ENCODE measurements around the gene ENTPD8.

ENTPD8 gene

GRCh38 chr9:137433349-137433915 is 7.7 kb downstream of the ENTPD8 start:
- no peak for DNase-seq (ENCODE audit: low read depth in 2 of 2, low spot score in 1 of 2)

GRCh38 chr9:137432687-137433348 is 8.3 kb downstream of the ENTPD8 start:
- DNase-seq (ENCODE audit: low read depth in 2 of 2, low spot score in 1 of 2): no peak

GRCh38 chr9:137431416-137431931 is 9.7 kb downstream of the ENTPD8 start:
- DNase-seq (ENCODE audit: low read depth in 2 of 2, low spot score in 1 of 2): no peak

GRCh38 chr9:137430723-137431415 is 10.3 kb downstream of the ENTPD8 start:
- DNase-seq (ENCODE audit: low read depth in 2 of 2, low spot score in 1 of 2): no peak

GRCh38 chr9:137429974-137430722 is 11.0 kb downstream of the ENTPD8 start:
- no peak for DNase-seq (ENCODE audit: low read depth in 2 of 2, low spot score in 1 of 2)

GRCh38 chr9:137429546-137429890 is 11.6 kb downstream of the ENTPD8 start:
- DNase-seq (ENCODE audit: low read depth in 2 of 2, low spot score in 1 of 2): no peak

GRCh38 chr9:137428841-137429545 is 12.2 kb downstream of the ENTPD8 start:
- no peak for DNase-seq (ENCODE audit: low read depth in 2 of 2, low spot score in 1 of 2)

GRCh38 chr9:137428311-137428630 is 12.9 kb downstream of the ENTPD8 start:
- DNase-seq (ENCODE audit: low read depth in 2 of 2, low spot score in 1 of 2): no peak

- no peak for DNase-seq (ENCODE audit: low read depth in 2 of 2, low spot score in 1 of 2)
These were observed 13.5 kb downstream of the ENTPD8 start for GRCh38 chr9:137427454-137428310.

GRCh38 chr9:137426018-137426681 is 15.0 kb downstream of the ENTPD8 start:
- no peak for DNase-seq (ENCODE audit: low read depth in 2 of 2, low spot score in 1 of 2)

- DNase-seq (ENCODE audit: low read depth in 2 of 2, low spot score in 1 of 2): no peak
These were observed 17.5 kb downstream of the ENTPD8 start for GRCh38 chr9:137423514-137424291.

GRCh38 chr9:137422604-137423513 is 18.3 kb downstream of the ENTPD8 start, which contains the start of the genes EXD3 and NOXA1:
TSS of gene EXD3 (minus strand) at chr9:137423162. CDS start at chr9:137395357, 27,805 bp downstream.
TSS of gene NOXA1 (plus strand) at chr9:137423393. CDS start at chr9:137423530, 137 bp downstream.
- DNase-seq (ENCODE audit: low read depth in 2 of 2, low spot score in 1 of 2): peak; percentile 87 to 89

- DNase-seq (ENCODE audit: low read depth in 2 of 2, low spot score in 1 of 2): no peak
These were observed 19.1 kb downstream of the ENTPD8 start for GRCh38 chr9:137421838-137422603.

GRCh38 chr9:137417161-137418021 is 23.8 kb downstream of the ENTPD8 start:
- DNase-seq (ENCODE audit: low read depth in 2 of 2, low spot score in 1 of 2): no peak

GRCh38 chr9:137416563-137417151 is 24.5 kb downstream of the ENTPD8 start:
- DNase-seq (ENCODE audit: low read depth in 2 of 2, low spot score in 1 of 2): no peak

Data from stimulated activated CD8-positive, alpha-beta memory T cell treated with anti-CD3 and anti-CD28 coated beads, Interleukin-4, amount 100 ng/mL, for 1 hour (primary cell).